ENCODE measurements around the gene CNTFR. TPM values are rescaled to one million over a fixed set of nuclear protein-coding genes. Genes with fewer than 3 reads are reported as not detected.

The CNTFR gene
- total RNA-seq, 1 experiment from 2014 or later = 0.24 TPM

- 0 out of 2 replicates have a peak, but pooled peaks cover 4% of the 10 kb centered on the region for H3K27me3 ChIP-seq
- no peaks in the 10 kb centered on the region for H3K9me3 ChIP-seq (replicated peaks)
- H3K27ac ChIP-seq = no peak overlapping the region
- no peaks in the 10 kb centered on the region for H3K4me1 ChIP-seq
- no peak for DNase-seq
- H3K36me3 ChIP-seq = no peaks in the 10 kb centered on the region
- H3K4me3 ChIP-seq = no peak overlapping the region
Measured at GRCh38 chr9:34585946-34586669, 3.4 kb downstream of the CNTFR start.

GRCh38 chr9:34584970-34585369 is 4.6 kb downstream of the CNTFR start:
- no peaks in the 10 kb centered on the region for H3K4me1 ChIP-seq
- H3K36me3 ChIP-seq = no peaks in the 10 kb centered on the region
- no peak for DNase-seq
- H3K4me3 ChIP-seq = no peak overlapping the region
- peaks cover 14% of the 10 kb centered on the region for H3K27me3 ChIP-seq
- H3K27ac ChIP-seq = no peak overlapping the region
- no peaks in the 10 kb centered on the region for H3K9me3 ChIP-seq (replicated peaks)

- Histone ChIP-seq H3K27me3 (peaks cover 22% of the 10 kb centered on the region), H3K27ac (no peak overlapping the region), H3K9me3 (replicated peaks) (no peaks in the 10 kb centered on the region), H3K4me1 (no peaks in the 10 kb centered on the region), H3K4me3 (no peak overlapping the region), H3K36me3 (no peaks in the 10 kb centered on the region)
- DNase-seq = no peak
Measured at GRCh38 chr9:34582787-34583186, 6.7 kb downstream of the CNTFR start.

GRCh38 chr9:34581318-34581717 is 8.2 kb downstream of the CNTFR start:
- DNase-seq = no peak
- no peaks in the 10 kb centered on the region for H3K4me1 ChIP-seq
- H3K4me3 ChIP-seq = no peak overlapping the region
- H3K27me3 ChIP-seq = peaks cover 22% of the 10 kb centered on the region
- H3K36me3 ChIP-seq = no peaks in the 10 kb centered on the region
- no peak overlapping the region for H3K27ac ChIP-seq
- no peaks in the 10 kb centered on the region for H3K9me3 ChIP-seq (replicated peaks)

GRCh38 chr9:34580358-34580757 is 9.2 kb downstream of the CNTFR start:
- H3K4me1 ChIP-seq = no peaks in the 10 kb centered on the region
- DNase-seq = no peak
- H3K9me3 ChIP-seq (replicated peaks) = no peaks in the 10 kb centered on the region
- peaks cover 22% of the 10 kb centered on the region for H3K27me3 ChIP-seq
- H3K27ac ChIP-seq = no peak overlapping the region
- H3K4me3 ChIP-seq = no peak overlapping the region
- H3K36me3 ChIP-seq = no peaks in the 10 kb centered on the region

- no peaks in the 10 kb centered on the region for H3K36me3 ChIP-seq
- no peak for DNase-seq
- H3K4me3 ChIP-seq = no peak overlapping the region
- peaks cover 22% of the 10 kb centered on the region for H3K27me3 ChIP-seq
- no peaks in the 10 kb centered on the region for H3K9me3 ChIP-seq (replicated peaks)
- no peaks in the 10 kb centered on the region for H3K4me1 ChIP-seq
- no peak overlapping the region for H3K27ac ChIP-seq
Measured at GRCh38 chr9:34579808-34580163, 9.7 kb downstream of the CNTFR start.

- no peak for DNase-seq
- no peaks in the 10 kb centered on the region for H3K4me1 ChIP-seq
- H3K27me3 ChIP-seq = peaks cover 22% of the 10 kb centered on the region
- no peaks in the 10 kb centered on the region for H3K36me3 ChIP-seq
- no peaks in the 10 kb centered on the region for H3K9me3 ChIP-seq (replicated peaks)
- H3K4me3 ChIP-seq = no peak overlapping the region
- H3K27ac ChIP-seq = no peak overlapping the region
Measured at GRCh38 chr9:34579104-34579807, 10.3 kb downstream of the CNTFR start.

- Histone ChIP-seq H3K9me3 (replicated peaks) (no peaks in the 10 kb centered on the region), H3K4me3 (no peak overlapping the region), H3K36me3 (no peaks in the 10 kb centered on the region), H3K27ac (no peak overlapping the region), H3K4me1 (no peaks in the 10 kb centered on the region), H3K27me3 (peaks cover 22% of the 10 kb centered on the region)
- DNase-seq = no peak
Measured at GRCh38 chr9:34578241-34579103, 11.1 kb downstream of the CNTFR start.

GRCh38 chr9:34577400-34578240 is 11.9 kb downstream of the CNTFR start:
- H3K27me3 ChIP-seq = peaks cover 22% of the 10 kb centered on the region
- H3K4me1 ChIP-seq = no peaks in the 10 kb centered on the region
- H3K4me3 ChIP-seq = no peak overlapping the region
- no peak for DNase-seq
- H3K36me3 ChIP-seq = no peaks in the 10 kb centered on the region
- no peaks in the 10 kb centered on the region for H3K9me3 ChIP-seq (replicated peaks)
- no peak overlapping the region for H3K27ac ChIP-seq

- Histone ChIP-seq H3K9me3 (replicated peaks) (no peaks in the 10 kb centered on the region), H3K27ac (no peak overlapping the region), H3K4me1 (no peaks in the 10 kb centered on the region), H3K4me3 (no peak overlapping the region), H3K36me3 (no peaks in the 10 kb centered on the region), H3K27me3 (peaks cover 22% of the 10 kb centered on the region)
- DNase-seq = no peak
Measured at GRCh38 chr9:34576597-34577399, 12.7 kb downstream of the CNTFR start.

- no peak overlapping the region for H3K27ac ChIP-seq
- H3K4me1 ChIP-seq = no peaks in the 10 kb centered on the region
- peaks cover 22% of the 10 kb centered on the region for H3K27me3 ChIP-seq
Measured at GRCh38 chr9:34575862-34576596, 13.5 kb downstream of the CNTFR start.

GRCh38 chr9:34575241-34575640 is 14.3 kb downstream of the CNTFR start:
- Histone ChIP-seq H3K4me3 (no peak overlapping the region), H3K27ac (no peak overlapping the region), H3K36me3 (no peaks in the 10 kb centered on the region), H3K27me3 (peaks cover 14% of the 10 kb centered on the region), H3K9me3 (replicated peaks) (no peaks in the 10 kb centered on the region), H3K4me1 (0 out of 2 replicates have a peak, but pooled peaks cover 2% of the 10 kb centered on the region)
- no peak for DNase-seq

More at GRCh38 chr9:34575862-34576596, 13.5 kb downstream of the CNTFR start:
- Histone ChIP-seq H3K36me3 (no peaks in the 10 kb centered on the region), H3K4me3 (no peak overlapping the region), H3K9me3 (replicated peaks) (no peaks in the 10 kb centered on the region)
- DNase-seq = no peak

GRCh38 chr9:34574571-34574970 is 15.0 kb downstream of the CNTFR start:
- H3K4me1 ChIP-seq = 0 out of 2 replicates have a peak, but pooled peaks cover 2% of the 10 kb centered on the region
- H3K4me3 ChIP-seq = no peak overlapping the region
- H3K9me3 ChIP-seq (replicated peaks) = no peaks in the 10 kb centered on the region
- no peaks in the 10 kb centered on the region for H3K36me3 ChIP-seq
- DNase-seq = no peak
- no peak overlapping the region for H3K27ac ChIP-seq
- H3K27me3 ChIP-seq = peaks cover 7% of the 10 kb centered on the region; the same call in 1 of the 2 replicates

All from SJCRH30 (cell line).